Lower leg skin (tissue), 4 donors: ENCODE results near the gene CXXC5. TPM values are rescaled to one million over a fixed set of nuclear protein-coding genes. Genes with fewer than 3 reads are reported as not detected.
"Not testable (repeated sequence)": the region's sequence is repeated elsewhere in the genome, so short reads cannot be mapped to it uniquely, and the experiment has no call there.

Experiments
- DNase-seq, 2 donors: peaks; one replicate each; pipeline ENCODE4 v3.0.0-alpha.2; 2019; ENCODE audit warnings: low spot score in 2 of 2
- H3K4me3 ChIP-seq: fragments of 200-600 bp; sonication (generic); 2 replicates; pipeline ENCODE4 v1.5.1; 2017; ENCODE audit warnings: mild to moderate bottlenecking, low read depth; ENCODE audit not compliant: poor library complexity, severe bottlenecking
- POLR2A ChIP-seq, 2 donors: fragments of 450-650 bp; IDR thresholded peaks; one replicate each; pipeline ENCODE4 v1.6.1; 2016 to 2017; ENCODE audit warnings: antibody characterized with exemption in 2 of 2, mild to moderate bottlenecking in 1 of 2, moderate library complexity in 1 of 2
- WGBS, 2 donors: methylation state at CpG; one replicate each; pipeline ENCODE4 v1.1.5; 2018; 5-methylcytosine and 5-hydroxymethylcytosine counted together
- intact Hi-C: fragments of 100-400 bp; cut with DNase I; formaldehyde crosslinking; loops from one replicate; pipeline ENCODE4 v1.15.0; 2023; ENCODE audit warnings: low total_unique reads
- total RNA-seq, 4 donors: library from RNA; depleted of rRNA; stranded (reverse); fragments of >200 nt; gene quantifications; one replicate each; pipeline ENCODE4 v1.1.0, GENCODE V29; 2016
- TF ChIP-seq, protein P1 (sequence below), 3 donors: fragments of 450-650 bp; IDR thresholded peaks; one replicate each; pipeline ENCODE4 v1.5.1; 2016; ENCODE audit warnings: antibody characterized with exemption in 3 of 3, mild to moderate bottlenecking in 3 of 3, moderate library complexity in 2 of 3

Gene CXXC5
- total RNA-seq, 4 donors from 2014 or later: 36.4 to 69.3 (median 45.2) TPM

DNA sequence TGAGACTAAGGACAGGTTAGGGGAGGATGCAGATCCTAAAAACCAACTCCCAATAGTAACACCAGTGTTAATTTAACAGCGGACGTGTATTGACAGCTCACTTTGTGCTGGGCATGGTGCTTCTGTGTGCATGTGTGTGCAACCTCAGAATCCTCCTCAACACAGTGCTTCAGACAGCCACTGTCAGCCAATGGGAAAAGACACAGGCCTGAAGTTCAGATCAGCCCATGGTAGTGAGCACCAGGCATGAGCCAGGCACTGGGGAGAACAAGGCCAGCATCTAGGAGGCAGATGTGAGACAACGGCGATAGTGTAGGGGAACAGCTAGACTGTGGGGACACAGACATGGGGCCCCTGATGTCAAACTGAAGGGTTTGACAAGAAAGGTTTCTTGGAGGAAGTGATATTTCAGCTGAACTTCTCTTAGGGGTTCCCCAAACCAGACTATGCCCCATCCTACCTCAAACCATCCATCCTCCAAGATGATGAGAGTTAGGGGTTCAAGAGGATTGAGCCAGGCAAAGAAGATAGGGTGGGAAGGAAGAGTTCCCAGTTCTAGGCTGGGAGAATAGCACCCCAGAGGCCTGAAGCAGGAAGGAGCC lies 75.9 kb downstream of the CXXC5 start:
- intact Hi-C loops: no loop called here
- 95 to 97% methylated on average over 4 of the region's 4 CpGs for WGBS, 2 donors
- TF ChIP-seq, protein P1, sequence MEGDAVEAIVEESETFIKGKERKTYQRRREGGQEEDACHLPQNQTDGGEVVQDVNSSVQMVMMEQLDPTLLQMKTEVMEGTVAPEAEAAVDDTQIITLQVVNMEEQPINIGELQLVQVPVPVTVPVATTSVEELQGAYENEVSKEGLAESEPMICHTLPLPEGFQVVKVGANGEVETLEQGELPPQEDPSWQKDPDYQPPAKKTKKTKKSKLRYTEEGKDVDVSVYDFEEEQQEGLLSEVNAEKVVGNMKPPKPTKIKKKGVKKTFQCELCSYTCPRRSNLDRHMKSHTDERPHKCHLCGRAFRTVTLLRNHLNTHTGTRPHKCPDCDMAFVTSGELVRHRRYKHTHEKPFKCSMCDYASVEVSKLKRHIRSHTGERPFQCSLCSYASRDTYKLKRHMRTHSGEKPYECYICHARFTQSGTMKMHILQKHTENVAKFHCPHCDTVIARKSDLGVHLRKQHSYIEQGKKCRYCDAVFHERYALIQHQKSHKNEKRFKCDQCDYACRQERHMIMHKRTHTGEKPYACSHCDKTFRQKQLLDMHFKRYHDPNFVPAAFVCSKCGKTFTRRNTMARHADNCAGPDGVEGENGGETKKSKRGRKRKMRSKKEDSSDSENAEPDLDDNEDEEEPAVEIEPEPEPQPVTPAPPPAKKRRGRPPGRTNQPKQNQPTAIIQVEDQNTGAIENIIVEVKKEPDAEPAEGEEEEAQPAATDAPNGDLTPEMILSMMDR (IDR thresholded peaks at IDR 0.05): no peak
- TF ChIP-seq POLR2A (IDR thresholded peaks at IDR 0.05): no peak
- H3K4me3 ChIP-seq: no peak overlapping the region
- DNase-seq: no peak

DNA sequence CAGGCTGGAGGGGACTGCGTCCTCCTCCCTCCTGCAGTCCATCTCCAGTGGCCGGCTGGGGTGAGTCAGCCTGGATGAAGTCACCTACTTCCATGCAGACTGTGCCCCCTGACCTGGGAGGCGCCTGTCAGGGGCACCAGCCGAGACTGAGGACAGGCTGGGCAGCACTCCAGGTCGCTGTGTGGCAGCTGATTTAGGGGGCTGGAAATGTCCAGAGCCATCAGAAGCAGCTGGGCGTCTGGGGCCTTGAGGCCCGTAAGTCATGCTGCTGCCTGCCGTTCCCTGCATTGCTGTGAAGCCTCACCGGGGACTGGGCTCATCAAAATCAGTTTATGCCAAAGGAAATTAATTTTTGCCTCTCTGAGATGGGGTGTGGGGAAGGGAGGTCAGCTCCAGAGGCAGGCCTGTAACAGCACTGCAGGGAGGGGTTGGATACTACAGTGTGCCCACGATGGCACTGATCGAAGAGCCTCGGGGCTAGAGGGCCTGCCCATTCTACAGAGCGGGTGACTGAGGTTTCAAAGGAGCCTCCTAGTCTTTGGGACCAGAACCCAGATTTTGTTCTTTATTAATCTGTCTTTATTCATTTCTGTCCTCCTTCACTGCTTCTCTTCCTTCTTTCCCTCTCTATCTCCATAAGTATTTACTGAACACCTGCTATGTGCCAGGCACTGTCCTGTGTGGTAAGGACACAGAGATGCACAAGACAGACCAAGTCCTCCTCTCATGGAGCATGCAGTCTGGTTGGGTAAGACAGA lies 77.1 kb downstream of the CXXC5 start:
- DNase-seq: no peak

DNA sequence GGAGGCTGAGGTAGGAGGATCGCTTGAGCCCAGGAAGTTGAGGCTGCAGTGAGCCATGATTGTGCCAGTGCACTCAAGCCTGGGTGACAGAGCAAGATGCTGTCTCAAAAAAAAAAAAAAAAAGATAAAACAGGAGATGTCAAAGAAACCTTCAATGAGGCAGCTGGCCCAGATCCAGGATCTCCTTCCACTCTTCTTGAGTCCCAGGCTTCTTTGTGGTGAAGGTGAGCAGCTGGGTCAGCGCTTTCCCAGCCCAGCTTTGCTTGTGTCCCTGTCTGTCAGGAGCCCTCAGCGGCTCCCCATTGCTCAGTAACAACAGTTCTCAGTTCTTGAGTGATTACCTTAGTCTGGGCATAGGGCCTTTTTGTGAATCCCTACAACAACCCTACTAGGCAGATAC lies 78.1 kb downstream of the CXXC5 start:
- H3K4me3 ChIP-seq: no peak overlapping the region
- 92 to 96% methylated on average over 3 of the region's 3 CpGs for WGBS, 2 donors
- DNase-seq: no peak
- TF ChIP-seq, protein P1 (IDR thresholded peaks at IDR 0.05): no peak
- TF ChIP-seq POLR2A (IDR thresholded peaks at IDR 0.05): no peak
- intact Hi-C loops: no loop called here

More for the DNA sequence above, 77.1 kb downstream of the CXXC5 start:
- 82 to 85% methylated on average over 6 to 13 of the region's 13 CpGs for WGBS, 2 donors
- intact Hi-C loops: no loop called here
- no peak for TF ChIP-seq POLR2A (IDR thresholded peaks at IDR 0.05)
- TF ChIP-seq, protein P1 (IDR thresholded peaks at IDR 0.05): no peak
- H3K4me3 ChIP-seq: no peak overlapping the region

DNA sequence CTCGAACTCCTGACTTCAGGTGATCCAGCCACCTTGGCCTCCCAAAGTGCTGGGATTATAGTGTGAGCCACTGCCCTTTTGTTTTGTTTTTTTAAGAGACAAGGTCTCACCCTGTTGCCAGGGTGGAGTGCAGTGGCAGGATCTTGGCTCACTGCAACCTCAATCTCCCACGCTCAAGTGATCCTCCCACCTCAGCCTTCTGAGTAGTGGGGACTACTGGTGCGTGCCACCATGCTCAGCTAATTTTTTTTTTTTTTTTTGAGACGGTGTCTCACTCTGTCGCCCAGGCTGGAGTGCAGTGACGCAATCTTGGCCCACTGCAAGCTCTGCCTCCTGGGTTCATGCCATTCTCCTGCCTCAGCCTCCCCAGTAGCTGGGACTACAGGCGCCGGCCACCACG lies 79.5 kb downstream of the CXXC5 start:
- intact Hi-C loops, H3K4me3 ChIP-seq: not testable (repeated sequence)
- 88 to 93% methylated on average over 9 of the region's 9 CpGs for WGBS, 2 donors

DNA sequence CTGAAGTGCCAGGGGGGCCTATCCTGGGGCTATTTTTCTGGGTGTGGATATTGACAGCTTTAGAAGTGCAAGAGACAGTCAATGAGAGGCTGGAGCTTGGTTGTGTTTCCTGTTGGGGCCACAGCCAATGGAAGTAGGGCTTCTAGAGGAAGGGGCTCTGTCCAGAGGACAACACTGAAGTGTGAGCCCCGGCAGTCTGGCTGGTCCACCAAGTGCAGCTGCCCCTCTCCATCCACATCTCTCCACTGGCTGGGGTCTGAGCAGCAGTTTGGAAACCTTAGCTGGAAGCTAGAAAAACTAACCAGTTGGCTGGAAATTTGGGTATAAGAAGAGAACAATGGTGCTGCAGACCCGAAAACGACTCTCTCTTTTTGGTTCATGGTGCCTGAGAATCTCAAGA lies 83.1 kb downstream of the CXXC5 start:
- no peak for TF ChIP-seq POLR2A (IDR thresholded peaks at IDR 0.05)
- TF ChIP-seq, protein P1 (IDR thresholded peaks at IDR 0.05): no peak
- no peak overlapping the region for H3K4me3 ChIP-seq
- DNase-seq: no peak
- intact Hi-C loops: no loop called here
- WGBS, 2 donors: 70 to 83% methylated on average over 3 of the region's 3 CpGs

More for the DNA sequence above, 79.5 kb downstream of the CXXC5 start:
- not testable (repeated sequence) for DNase-seq

DNA sequence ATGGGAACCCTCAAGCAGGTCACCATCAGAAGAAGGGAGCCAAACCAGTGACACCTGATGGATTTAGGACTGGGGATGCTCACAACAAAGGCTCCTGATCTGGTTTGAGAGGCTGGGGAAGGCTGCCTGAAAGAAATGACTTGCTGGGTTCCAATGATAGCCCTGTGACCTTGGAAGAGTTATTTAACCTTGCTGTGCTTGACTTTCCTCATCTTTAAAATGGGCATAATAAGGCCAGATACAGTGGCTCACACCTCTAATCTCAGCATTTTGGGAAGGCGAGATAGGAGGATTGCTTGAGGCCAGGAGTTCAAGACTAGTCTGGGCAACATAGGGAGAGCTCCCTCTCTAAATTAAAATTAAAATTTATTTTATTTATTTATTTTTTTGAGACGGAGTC lies 83.9 kb downstream of the CXXC5 start:
- no peak for TF ChIP-seq POLR2A (IDR thresholded peaks at IDR 0.05)
- TF ChIP-seq, protein P1 (IDR thresholded peaks at IDR 0.05): no peak
- no peak for DNase-seq
- WGBS, 2 donors: 93 to 98% methylated on average over 2 of the region's 2 CpGs
- H3K4me3 ChIP-seq: no peak overlapping the region
- intact Hi-C loops: no loop called here
